NB4 (cell line): ENCODE measurements around the gene NTNG1.

Source experiments
- MYC ChIP-seq: IDR thresholded peaks from 2 replicates; pipeline ENCODE4 v1.6.1; 2011; ENCODE audit warnings: low read depth, low read length
- POLR2A ChIP-seq: IDR thresholded peaks from 2 replicates; pipeline ENCODE4 v1.6.1; 2011; ENCODE audit warnings: mild to moderate bottlenecking; ENCODE audit not compliant: insufficient read length; ENCODE audit errors: extremely low read depth
- TF ChIP-seq, protein P1 (sequence below): IDR thresholded peaks from one replicate; pipeline ENCODE4 v1.5.1; 2012; ENCODE audit warnings: low read depth, low read length
- TF ChIP-seq, protein P2 (sequence below): IDR thresholded peaks from 2 replicates; pipeline ENCODE4 v1.6.1; 2011; ENCODE audit warnings: low read depth, low read length

DNA sequence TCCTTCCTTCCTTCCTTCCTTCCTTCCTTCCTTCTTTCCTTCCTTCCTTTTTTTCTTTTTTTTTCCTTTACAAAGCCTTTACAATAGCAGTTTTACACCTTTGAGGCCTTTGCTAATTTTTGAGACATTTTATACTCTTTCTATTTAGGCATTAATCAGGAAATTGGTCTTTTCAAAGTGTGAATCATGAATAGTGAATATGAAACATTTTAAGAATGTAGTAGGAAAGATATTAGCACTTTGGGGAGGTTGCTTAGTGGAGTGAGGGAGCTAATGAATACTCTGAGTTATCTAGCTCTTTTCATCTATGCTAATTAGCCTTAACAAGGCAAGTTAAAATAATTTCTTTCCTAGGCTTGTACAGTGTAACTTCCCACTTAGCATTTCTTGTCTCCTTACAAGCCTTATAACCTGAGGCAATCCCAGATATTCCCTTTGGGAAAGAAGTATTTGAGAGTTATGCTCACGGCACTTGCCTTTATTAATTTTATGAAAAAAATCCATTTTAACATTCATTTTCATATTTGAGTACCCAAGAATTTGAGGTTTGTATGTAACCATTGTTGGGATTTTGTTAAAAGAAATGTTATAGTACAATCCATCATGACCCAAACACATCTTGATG is 122.6 kb downstream of the NTNG1 start:
- TF ChIP-seq, protein P1, sequence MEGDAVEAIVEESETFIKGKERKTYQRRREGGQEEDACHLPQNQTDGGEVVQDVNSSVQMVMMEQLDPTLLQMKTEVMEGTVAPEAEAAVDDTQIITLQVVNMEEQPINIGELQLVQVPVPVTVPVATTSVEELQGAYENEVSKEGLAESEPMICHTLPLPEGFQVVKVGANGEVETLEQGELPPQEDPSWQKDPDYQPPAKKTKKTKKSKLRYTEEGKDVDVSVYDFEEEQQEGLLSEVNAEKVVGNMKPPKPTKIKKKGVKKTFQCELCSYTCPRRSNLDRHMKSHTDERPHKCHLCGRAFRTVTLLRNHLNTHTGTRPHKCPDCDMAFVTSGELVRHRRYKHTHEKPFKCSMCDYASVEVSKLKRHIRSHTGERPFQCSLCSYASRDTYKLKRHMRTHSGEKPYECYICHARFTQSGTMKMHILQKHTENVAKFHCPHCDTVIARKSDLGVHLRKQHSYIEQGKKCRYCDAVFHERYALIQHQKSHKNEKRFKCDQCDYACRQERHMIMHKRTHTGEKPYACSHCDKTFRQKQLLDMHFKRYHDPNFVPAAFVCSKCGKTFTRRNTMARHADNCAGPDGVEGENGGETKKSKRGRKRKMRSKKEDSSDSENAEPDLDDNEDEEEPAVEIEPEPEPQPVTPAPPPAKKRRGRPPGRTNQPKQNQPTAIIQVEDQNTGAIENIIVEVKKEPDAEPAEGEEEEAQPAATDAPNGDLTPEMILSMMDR = no peak
- TF ChIP-seq MYC = no peak
- TF ChIP-seq POLR2A = no peak
- TF ChIP-seq, protein P2, sequence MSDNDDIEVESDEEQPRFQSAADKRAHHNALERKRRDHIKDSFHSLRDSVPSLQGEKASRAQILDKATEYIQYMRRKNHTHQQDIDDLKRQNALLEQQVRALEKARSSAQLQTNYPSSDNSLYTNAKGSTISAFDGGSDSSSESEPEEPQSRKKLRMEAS = no peak
